GM19238 (cell line): ENCODE measurements around the gene UBA7.
A peak's percentile ranks its signal among the peaks of the same experiment; 100 is the strongest.
"Not testable (repeated sequence)": the region's sequence is repeated elsewhere in the genome, so short reads cannot be mapped to it uniquely, and the experiment has no call there.

Experiments
- DNase-seq: peaks from one replicate; pipeline ENCODE4 v3.0.0; 2011; ENCODE audit warnings: low spot score; ENCODE audit not compliant: insufficient read length

Gene UBA7

GRCh38 chr3:49813497-49814174, at the start of gene UBA7:
Gene UBA7, minus strand, starts transcription at chr3:49813953. Its CDS starts 166 bp downstream, at chr3:49813787.
- DNase-seq, result peak; percentile 77

GRCh38 chr3:49859576-49860305, 46.0 kb upstream of the UBA7 start:
- no peak for DNase-seq

GRCh38 chr3:49856181-49857005, 42.6 kb upstream of the UBA7 start, which contains the start of gene TRAIP:
Gene TRAIP, minus strand, starts transcription at chr3:49856564. Its CDS starts 111 bp downstream, at chr3:49856453.
- peak; percentile 99 for DNase-seq

- no peak for DNase-seq
Measured at GRCh38 chr3:49855662-49856061, 41.9 kb upstream of the UBA7 start.

GRCh38 chr3:49845694-49846093, 31.9 kb upstream of the UBA7 start:
- DNase-seq, result no peak

- no peak for DNase-seq
Measured at GRCh38 chr3:49844464-49845183, 30.9 kb upstream of the UBA7 start.

GRCh38 chr3:49842843-49843517, 29.2 kb upstream of the UBA7 start:
- no peak for DNase-seq

GRCh38 chr3:49841806-49842205, 28.1 kb upstream of the UBA7 start:
- DNase-seq, result no peak

- DNase-seq, result no peak
Measured at GRCh38 chr3:49841126-49841696, 27.5 kb upstream of the UBA7 start.

- no peak for DNase-seq
Measured at GRCh38 chr3:49840388-49840787, 26.6 kb upstream of the UBA7 start.

GRCh38 chr3:49839193-49839809, 25.5 kb upstream of the UBA7 start:
- DNase-seq, result peak; percentile 62

- no peak for DNase-seq
Measured at GRCh38 chr3:49831341-49831740, 17.6 kb upstream of the UBA7 start.

GRCh38 chr3:49826016-49826415, 12.3 kb upstream of the UBA7 start:
- no peak for DNase-seq

- DNase-seq, result not testable (repeated sequence)
Measured at GRCh38 chr3:49823131-49823530, 9.4 kb upstream of the UBA7 start.

- DNase-seq, result no peak
Measured at GRCh38 chr3:49812916-49813496, 747 bp downstream of the UBA7 start.

- DNase-seq, result no peak
Measured at GRCh38 chr3:49807431-49808114, 6.2 kb downstream of the UBA7 start.

- no peak for DNase-seq
Measured at GRCh38 chr3:49806850-49807249, 6.9 kb downstream of the UBA7 start.

GRCh38 chr3:49805897-49806701, 7.7 kb downstream of the UBA7 start:
- DNase-seq, result no peak
